C4-2B (cell line): ENCODE data around the gene SRMS.
A peak's percentile ranks its signal among the peaks of the same experiment; 100 is the strongest.

Experiments used
- H3K27ac ChIP-seq: fragments of 450-650 bp; 2 replicates; pipeline ENCODE4 v1.5.1; 2017
- CTCF ChIP-seq: fragments of 450-650 bp; conservative IDR thresholded peaks from 2 replicates; pipeline ENCODE4 v1.5.1; 2017; ENCODE audit warnings: mild to moderate bottlenecking
- ZFX ChIP-seq: fragments of 450-650 bp; IDR thresholded peaks from 2 replicates; pipeline ENCODE4 v1.6.1; 2017

The SRMS gene

GRCh38 chr20:63539441-63540370, 7.8 kb downstream of the SRMS start:
- peak overlapping the region; percentile 67 for H3K27ac ChIP-seq
- TF ChIP-seq CTCF, result no peak
- TF ChIP-seq ZFX, result no peak

- peak overlapping the region; percentile 67 for H3K27ac ChIP-seq
- no peak for TF ChIP-seq CTCF
- TF ChIP-seq ZFX, result no peak
These were observed 8.5 kb downstream of the SRMS start for GRCh38 chr20:63539092-63539430.

GRCh38 chr20:63538204-63539091, 9.1 kb downstream of the SRMS start:
- TF ChIP-seq ZFX (no peak), CTCF (peak; percentile 73)
- H3K27ac ChIP-seq, result peak overlapping the region; percentile 67

- TF ChIP-seq ZFX (0 out of 2 replicates have a peak, but pooled peaks have one; percentile 5), CTCF (peak; percentile 94)
- H3K27ac ChIP-seq, result peak overlapping the region; percentile 67
These were observed 9.9 kb downstream of the SRMS start for GRCh38 chr20:63537525-63538203.

GRCh38 chr20:63536997-63537524, 10.5 kb downstream of the SRMS start, which contains the start of gene PTK6:
TSS of gene PTK6 (minus strand) at chr20:63537376. CDS start at chr20:63537314, 62 bp downstream.
- peak within 1 kb of the TSS; percentile 67 for H3K27ac ChIP-seq
- TF ChIP-seq ZFX, result 0 out of 2 replicates have a peak, but pooled peaks have one; percentile 11
- TF ChIP-seq CTCF, result no peak

- peak overlapping the region; percentile 67 for H3K27ac ChIP-seq
- no peak for TF ChIP-seq ZFX
- no peak for TF ChIP-seq CTCF
These were observed 11.1 kb downstream of the SRMS start for GRCh38 chr20:63536241-63536977.
